ENCODE measurements around the gene ATXN2L. TPM values are rescaled to one million over a fixed set of nuclear protein-coding genes. Genes with fewer than 3 reads are reported as not detected.

Gene ATXN2L
- total and polyA plus RNA-seq, 2 donors = 22.6 to 83.6 TPM

GRCh38 chr16:28873543-28874201 lies 50.9 kb downstream of the ATXN2L start:
- H3K27me3 ChIP-seq (ENCODE audit: control insufficient read depth in 2 of 2, insufficient read depth in 1 of 2, low read length in 1 of 2) = no peaks in the 10 kb centered on the region
- H3K9me3 ChIP-seq (ENCODE audit: control insufficient read depth in 2 of 2, insufficient read depth in 1 of 2, low read length in 1 of 2) = peaks cover 0 to 2% of the 10 kb centered on the region in 2 donors
- no peak overlapping the region for H3K27ac ChIP-seq (ENCODE audit: low read depth in 1 of 2, low read length in 1 of 2)
- WGBS = 95% methylated on average over 18 of the region's 18 CpGs
- DNase-seq (ENCODE audit: low read depth in 6 of 9, low spot score in 9 of 9) = peak in 2 of 9 donors; percentile 42 to 46
- peaks cover 54 to 64% of the 10 kb centered on the region in 2 donors for H3K36me3 ChIP-seq (ENCODE audit: control insufficient read depth in 2 of 2, insufficient read depth in 2 of 2, low read length in 1 of 2)
- H3K4me3 ChIP-seq (ENCODE audit: low read length in 2 of 2) = no peak overlapping the region
- peaks cover 2 to 17% of the 10 kb centered on the region in 2 donors for H3K4me1 ChIP-seq (ENCODE audit: control insufficient read depth in 2 of 2, insufficient read depth in 2 of 2, low read length in 2 of 2)

GRCh38 chr16:28874406-28874805 lies 51.6 kb downstream of the ATXN2L start:
- H3K36me3 ChIP-seq (ENCODE audit: control insufficient read depth in 2 of 2, insufficient read depth in 2 of 2, low read length in 1 of 2) = peaks cover 47 to 57% of the 10 kb centered on the region in 2 donors
- over 99% methylated on average over 6 of the region's 6 CpGs for WGBS

DNA sequence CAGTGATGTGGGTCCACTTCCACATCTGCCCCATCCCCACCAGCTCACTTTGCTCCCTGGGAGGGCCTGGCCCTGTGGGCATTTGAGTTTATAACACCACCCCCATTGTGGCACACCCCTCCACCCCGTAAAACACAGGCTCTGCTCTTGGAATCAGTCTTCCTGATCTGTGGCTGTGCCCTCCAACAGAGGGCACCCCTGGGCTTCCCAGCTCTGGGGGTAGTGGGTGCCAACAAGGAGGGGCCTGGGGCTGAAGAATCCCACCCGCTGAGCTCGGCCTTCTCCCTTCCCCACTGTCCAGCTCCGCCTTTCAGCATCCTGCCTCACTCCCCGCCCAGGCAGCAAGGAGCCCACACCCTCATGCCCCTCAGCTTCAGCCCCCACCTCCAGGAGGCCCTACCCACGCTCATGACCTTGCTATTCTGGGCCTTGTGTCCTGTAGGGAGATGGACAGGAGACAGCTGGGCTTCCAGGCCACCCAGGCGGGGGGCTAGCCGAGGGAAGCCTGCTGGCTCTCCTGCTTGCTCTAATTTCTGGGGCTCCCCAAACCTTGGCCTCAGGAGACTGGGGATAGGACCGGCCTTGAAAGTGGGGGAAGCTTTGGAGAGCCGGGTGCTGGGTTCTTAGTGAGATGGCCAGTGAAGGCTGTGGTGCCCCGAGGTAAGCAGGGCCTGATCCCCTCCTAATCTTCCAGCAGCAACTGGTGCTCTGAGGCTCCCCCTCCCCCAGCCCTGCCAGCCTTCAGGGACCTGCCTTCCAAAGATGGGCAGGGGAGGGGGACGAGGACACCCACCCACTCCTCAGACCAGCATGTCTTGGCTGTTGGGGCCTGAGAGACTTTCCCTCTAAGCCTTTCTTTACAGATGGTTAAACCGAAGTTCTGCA lies 52.6 kb downstream of the ATXN2L start:
- no peak overlapping the region for H3K4me3 ChIP-seq (ENCODE audit: low read length in 2 of 2)
- peaks cover 0 to 4% of the 10 kb centered on the region in 2 donors for H3K27me3 ChIP-seq (ENCODE audit: control insufficient read depth in 2 of 2, insufficient read depth in 1 of 2, low read length in 1 of 2)
- peaks cover 37 to 47% of the 10 kb centered on the region in 2 donors for H3K36me3 ChIP-seq (ENCODE audit: control insufficient read depth in 2 of 2, insufficient read depth in 2 of 2, low read length in 1 of 2)
- peaks cover 0 to 8% of the 10 kb centered on the region in 2 donors for H3K9me3 ChIP-seq (ENCODE audit: control insufficient read depth in 2 of 2, insufficient read depth in 1 of 2, low read length in 1 of 2)
- H3K4me1 ChIP-seq (ENCODE audit: control insufficient read depth in 2 of 2, insufficient read depth in 2 of 2, low read length in 2 of 2) = peaks cover 10 to 32% of the 10 kb centered on the region in 2 donors
- no peak for DNase-seq (ENCODE audit: low read depth in 6 of 9, low spot score in 9 of 9)
- no peak overlapping the region for H3K27ac ChIP-seq (ENCODE audit: low read depth in 1 of 2, low read length in 1 of 2)
- 95% methylated on average over 13 of the region's 13 CpGs for WGBS

More at GRCh38 chr16:28874406-28874805, 51.6 kb downstream of the ATXN2L start:
- peaks cover 0 to 5% of the 10 kb centered on the region in 2 donors for H3K9me3 ChIP-seq (ENCODE audit: control insufficient read depth in 2 of 2, insufficient read depth in 1 of 2, low read length in 1 of 2)
- DNase-seq (ENCODE audit: low read depth in 6 of 9, low spot score in 9 of 9) = no peak
- no peak overlapping the region for H3K4me3 ChIP-seq (ENCODE audit: low read length in 2 of 2)
- peaks cover 5 to 24% of the 10 kb centered on the region in 2 donors for H3K4me1 ChIP-seq (ENCODE audit: control insufficient read depth in 2 of 2, insufficient read depth in 2 of 2, low read length in 2 of 2)
- peaks cover 0 to under 1% of the 10 kb centered on the region in 2 donors for H3K27me3 ChIP-seq (ENCODE audit: control insufficient read depth in 2 of 2, insufficient read depth in 1 of 2, low read length in 1 of 2)
- H3K27ac ChIP-seq (ENCODE audit: low read depth in 1 of 2, low read length in 1 of 2) = no peak overlapping the region

- peaks cover 30 to 39% of the 10 kb centered on the region in 2 donors for H3K36me3 ChIP-seq (ENCODE audit: control insufficient read depth in 2 of 2, insufficient read depth in 2 of 2, low read length in 1 of 2)
- 92% methylated on average over 17 of the region's 17 CpGs for WGBS
- peaks cover 11 to 39% of the 10 kb centered on the region in 2 donors for H3K4me1 ChIP-seq (ENCODE audit: control insufficient read depth in 2 of 2, insufficient read depth in 2 of 2, low read length in 2 of 2)
- no peak overlapping the region for H3K4me3 ChIP-seq (ENCODE audit: low read length in 2 of 2)
- H3K27me3 ChIP-seq (ENCODE audit: control insufficient read depth in 2 of 2, insufficient read depth in 1 of 2, low read length in 1 of 2) = peaks cover 0 to 8% of the 10 kb centered on the region in 2 donors
- H3K9me3 ChIP-seq (ENCODE audit: control insufficient read depth in 2 of 2, insufficient read depth in 1 of 2, low read length in 1 of 2) = peaks cover 0 to 10% of the 10 kb centered on the region in 2 donors
- no peak overlapping the region for H3K27ac ChIP-seq (ENCODE audit: low read depth in 1 of 2, low read length in 1 of 2)
- no peak for DNase-seq (ENCODE audit: low read depth in 6 of 9, low spot score in 9 of 9)
These were observed 53.3 kb downstream of the ATXN2L start for GRCh38 chr16:28876019-28876659.

- H3K4me1 ChIP-seq (ENCODE audit: control insufficient read depth in 2 of 2, insufficient read depth in 2 of 2, low read length in 2 of 2) = peaks cover 11 to 42% of the 10 kb centered on the region in 2 donors
- H3K27me3 ChIP-seq (ENCODE audit: control insufficient read depth in 2 of 2, insufficient read depth in 1 of 2, low read length in 1 of 2) = peaks cover 0 to 8% of the 10 kb centered on the region in 2 donors
- H3K27ac ChIP-seq (ENCODE audit: low read depth in 1 of 2, low read length in 1 of 2) = peak overlapping the region in 1 of 2 donors; percentile 37
- peaks cover 0 to 8% of the 10 kb centered on the region in 2 donors for H3K9me3 ChIP-seq (ENCODE audit: control insufficient read depth in 2 of 2, insufficient read depth in 1 of 2, low read length in 1 of 2)
- DNase-seq (ENCODE audit: low read depth in 6 of 9, low spot score in 9 of 9) = peak in 2 of 9 donors; percentile 47 to 59
- H3K36me3 ChIP-seq (ENCODE audit: control insufficient read depth in 2 of 2, insufficient read depth in 2 of 2, low read length in 1 of 2) = peaks cover 21 to 30% of the 10 kb centered on the region in 2 donors
- WGBS = 45% methylated on average over 12 of the region's 12 CpGs
- H3K4me3 ChIP-seq (ENCODE audit: low read length in 2 of 2) = no peak overlapping the region
These were observed 54.3 kb downstream of the ATXN2L start for GRCh38 chr16:28876973-28877654.

GRCh38 chr16:28877655-28878000 lies 54.8 kb downstream of the ATXN2L start:
- 90% methylated on average over 2 of the region's 2 CpGs for WGBS

DNA sequence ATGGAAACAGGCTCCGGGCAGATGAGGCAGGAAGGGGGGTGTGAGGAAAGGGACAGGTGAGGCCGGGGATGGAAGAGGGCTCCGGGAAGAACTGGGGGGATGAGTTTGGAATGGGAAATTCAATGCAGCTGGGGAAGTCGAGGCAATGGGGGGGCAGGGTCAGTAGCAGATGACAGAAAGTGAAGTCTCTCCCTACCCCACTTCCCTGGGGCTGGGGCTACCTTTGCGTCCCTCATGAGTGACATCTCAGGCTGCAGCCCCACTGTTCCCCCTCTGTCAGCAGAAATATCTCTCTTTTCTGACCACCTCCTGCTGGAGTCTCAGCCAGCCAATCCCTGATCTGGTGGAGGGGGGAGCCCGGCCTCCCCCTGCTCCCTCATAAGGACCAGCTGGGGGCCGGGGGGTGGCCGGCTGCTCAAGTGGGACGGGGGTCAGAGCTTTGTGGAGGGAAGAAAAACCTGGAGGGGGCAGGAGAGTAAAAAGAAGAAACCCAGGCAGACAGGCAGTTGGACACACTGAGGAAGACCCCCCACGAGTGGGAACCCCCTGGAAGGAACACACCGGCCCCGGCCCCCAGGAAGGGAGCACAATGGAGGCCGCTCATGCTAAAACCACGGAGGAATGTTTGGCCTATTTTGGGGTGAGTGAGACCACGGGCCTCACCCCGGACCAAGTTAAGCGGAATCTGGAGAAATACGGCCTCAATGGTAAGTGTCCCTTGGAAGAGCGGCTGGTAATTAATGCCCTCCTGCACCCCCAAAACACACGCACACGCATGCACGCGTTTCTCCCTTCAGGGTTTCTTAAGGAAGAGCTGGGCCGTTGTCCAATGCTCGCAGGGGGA lies 55.5 kb downstream of the ATXN2L start, which contains the start of gene ATP2A1:
Gene ATP2A1 (plus strand): TSS at position 406 of the 844 bp plus-strand sequence. CDS start 184 bp downstream, at position 590.
- Histone ChIP-seq H3K9me3 (ENCODE audit: control insufficient read depth in 2 of 2, insufficient read depth in 1 of 2, low read length in 1 of 2) (peaks cover 0 to 8% of the 10 kb centered on the region in 2 donors), H3K4me1 (ENCODE audit: control insufficient read depth in 2 of 2, insufficient read depth in 2 of 2, low read length in 2 of 2) (peaks cover 11 to 44% of the 10 kb centered on the region in 2 donors), H3K4me3 (ENCODE audit: low read length in 2 of 2) (peak within 1 kb of the TSS; percentile 68 to 78), H3K36me3 (ENCODE audit: control insufficient read depth in 2 of 2, insufficient read depth in 2 of 2, low read length in 1 of 2) (peaks cover 12 to 18% of the 10 kb centered on the region in 2 donors), H3K27ac (ENCODE audit: low read depth in 1 of 2, low read length in 1 of 2) (no peak within 1 kb of the TSS), H3K27me3 (ENCODE audit: control insufficient read depth in 2 of 2, insufficient read depth in 1 of 2, low read length in 1 of 2) (peaks cover 0 to 12% of the 10 kb centered on the region in 2 donors)
- WGBS = 92% methylated on average over 25 of the region's 25 CpGs
- DNase-seq (ENCODE audit: low read depth in 6 of 9, low spot score in 9 of 9) = no peak

More at GRCh38 chr16:28877655-28878000, 54.8 kb downstream of the ATXN2L start:
- Histone ChIP-seq H3K36me3 (ENCODE audit: control insufficient read depth in 2 of 2, insufficient read depth in 2 of 2, low read length in 1 of 2) (peaks cover 16 to 25% of the 10 kb centered on the region in 2 donors), H3K27me3 (ENCODE audit: control insufficient read depth in 2 of 2, insufficient read depth in 1 of 2, low read length in 1 of 2) (peaks cover 0 to 8% of the 10 kb centered on the region in 2 donors), H3K9me3 (ENCODE audit: control insufficient read depth in 2 of 2, insufficient read depth in 1 of 2, low read length in 1 of 2) (peaks cover 0 to 8% of the 10 kb centered on the region in 2 donors), H3K4me3 (ENCODE audit: low read length in 2 of 2) (no peak overlapping the region), H3K4me1 (ENCODE audit: control insufficient read depth in 2 of 2, insufficient read depth in 2 of 2, low read length in 2 of 2) (peaks cover 11 to 42% of the 10 kb centered on the region in 2 donors), H3K27ac (ENCODE audit: low read depth in 1 of 2, low read length in 1 of 2) (no peak overlapping the region)
- DNase-seq (ENCODE audit: low read depth in 6 of 9, low spot score in 9 of 9) = no peak
